GM18858 (cell line): ENCODE measurements around the gene VPS13A.
"Not testable (repeated sequence)": the region's sequence is repeated elsewhere in the genome, so short reads cannot be mapped to it uniquely, and the experiment has no call there.

Experiments
- ATAC-seq: cut with Tn5 transposase; IDR thresholded peaks from one replicate; pipeline ENCODE4 v1.9.1; 2021; ENCODE audit not compliant: unreplicated experiment

The VPS13A gene

GRCh38 chr9:77183581-77183980 lies 6.2 kb downstream of the VPS13A start:
- no peak for ATAC-seq

DNA sequence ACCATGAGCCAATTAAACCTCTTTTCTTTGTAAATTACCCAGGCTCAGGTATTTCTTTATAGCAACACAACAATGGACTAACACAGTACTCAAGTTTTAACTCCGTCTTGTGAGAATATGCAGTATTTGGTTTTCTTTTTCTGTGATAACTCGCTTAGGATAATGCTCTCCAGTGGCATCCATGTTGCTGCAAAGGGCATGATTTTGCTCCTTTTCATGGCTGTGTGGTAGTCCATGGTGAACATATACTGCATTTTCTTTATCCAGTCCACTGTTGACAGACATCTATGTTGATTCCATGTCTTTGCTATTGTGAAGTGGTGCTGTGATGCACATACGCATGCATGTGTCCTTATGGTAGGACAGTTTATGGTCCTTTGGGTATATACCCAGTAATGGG lies 10.9 kb downstream of the VPS13A start:
- ATAC-seq = no peak

DNA sequence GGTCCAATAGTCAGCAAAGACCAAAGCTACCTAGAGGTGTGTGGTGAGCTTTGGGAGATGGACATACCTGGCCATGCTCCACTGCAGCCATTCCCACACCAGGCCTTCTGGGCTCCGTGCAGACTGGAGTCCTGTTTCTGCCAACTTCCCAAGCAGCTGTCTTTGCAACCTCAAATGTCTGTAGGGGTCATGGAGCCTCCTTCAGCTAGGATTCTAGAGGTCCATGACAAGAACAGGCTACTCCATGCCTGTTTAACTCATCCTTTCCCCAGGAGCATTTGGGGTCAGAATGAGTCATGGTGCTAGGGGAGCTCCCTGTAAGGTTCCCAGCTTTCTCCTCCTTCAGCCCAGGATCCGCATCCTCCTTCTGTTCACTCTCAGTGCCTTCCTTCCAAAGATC lies 17.1 kb downstream of the VPS13A start:
- ATAC-seq = no peak

GRCh38 chr9:77210116-77210515 lies 32.8 kb downstream of the VPS13A start:
- ATAC-seq = no peak

DNA sequence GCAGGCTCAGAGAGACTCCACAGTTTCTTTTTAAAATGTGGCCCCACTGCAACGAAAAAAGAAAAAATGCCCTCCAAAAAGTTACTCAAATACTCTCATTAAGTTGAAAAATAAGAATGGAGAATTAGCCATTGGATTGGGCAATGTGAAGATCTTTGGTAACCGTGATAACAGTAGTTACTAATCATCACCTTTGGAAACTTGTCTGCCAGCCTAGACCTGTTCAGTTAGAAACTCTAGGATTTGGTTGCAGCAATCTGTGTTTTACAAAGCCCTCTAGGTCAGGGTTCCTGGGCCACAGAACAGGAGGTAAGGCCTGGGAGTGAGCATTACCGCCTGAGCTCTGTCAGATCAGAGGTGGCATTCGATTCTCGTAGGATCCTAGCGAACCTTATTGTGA lies 34.2 kb downstream of the VPS13A start:
- ATAC-seq = no peak

GRCh38 chr9:77212801-77213200 lies 35.5 kb downstream of the VPS13A start:
- ATAC-seq = no peak

DNA sequence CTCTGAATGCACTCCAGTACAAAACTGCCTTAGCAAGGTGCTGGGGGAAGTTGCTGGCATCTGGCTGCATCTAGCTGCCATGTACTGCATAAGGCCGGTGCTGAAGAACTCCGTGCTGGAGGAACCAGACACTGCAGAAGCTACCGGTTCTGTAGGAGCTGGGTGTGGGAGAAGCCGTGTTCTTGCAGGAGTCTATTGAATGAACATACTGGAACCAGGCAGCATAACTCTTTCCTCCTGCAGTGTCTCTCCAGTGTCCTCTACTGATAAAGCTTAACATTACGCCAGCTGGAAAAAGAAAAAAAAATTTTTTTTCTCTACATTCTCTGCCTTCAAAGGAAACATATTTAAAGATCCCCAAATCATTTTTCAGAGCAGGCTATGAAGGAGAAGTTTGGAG lies 38.5 kb downstream of the VPS13A start:
- no peak for ATAC-seq

DNA sequence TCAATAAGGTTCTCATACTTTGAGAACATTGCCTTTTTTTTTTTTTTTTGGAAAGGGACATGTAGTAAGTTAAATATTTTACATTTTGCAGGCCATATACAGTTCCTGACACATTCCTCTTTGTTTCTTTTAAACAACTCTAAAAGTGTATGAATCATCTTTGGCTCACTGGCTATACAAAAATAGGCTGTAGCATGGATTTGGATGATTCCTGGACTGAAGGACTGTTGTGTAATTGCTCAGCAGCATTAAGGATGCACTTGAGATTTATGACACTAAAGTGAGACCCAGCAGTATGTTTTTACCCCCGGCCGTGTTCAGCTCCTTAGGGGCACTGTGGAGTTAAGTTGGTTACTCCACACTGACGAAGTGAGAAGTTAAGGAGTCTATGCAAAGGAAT lies 41.3 kb downstream of the VPS13A start:
- ATAC-seq = no peak

GRCh38 chr9:77221431-77221830 lies 44.1 kb downstream of the VPS13A start:
- ATAC-seq = no peak

DNA sequence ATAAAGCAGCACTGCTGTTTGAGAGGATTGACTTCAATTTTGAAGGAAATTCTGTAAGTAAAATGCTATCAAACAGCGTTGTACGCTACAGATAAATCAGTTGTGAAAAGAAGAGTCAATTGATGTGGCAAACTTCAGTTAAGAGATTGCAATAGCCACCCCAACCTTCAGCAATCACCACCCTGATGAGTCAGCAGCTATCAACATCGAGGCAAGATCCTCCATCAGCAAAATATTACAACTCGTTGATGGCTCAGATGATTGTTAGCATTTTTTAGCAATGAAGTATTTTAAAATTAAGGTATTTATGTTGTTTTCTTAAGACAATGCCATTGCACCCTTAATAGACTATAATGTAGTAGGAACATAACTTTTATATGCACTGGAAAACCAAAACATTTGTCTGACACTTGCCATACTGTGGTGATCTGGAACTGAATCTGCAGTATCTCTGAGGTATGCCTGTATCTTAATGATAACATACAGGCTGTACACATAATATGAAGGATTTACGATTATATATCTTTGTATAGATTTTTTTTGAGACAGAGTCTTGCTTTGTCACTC lies 47.5 kb downstream of the VPS13A start:
- ATAC-seq = no peak

- no peak for ATAC-seq
These were observed 59.4 kb downstream of the VPS13A start for GRCh38 chr9:77236693-77237092.

- no peak for ATAC-seq
These were observed 60.6 kb downstream of the VPS13A start for GRCh38 chr9:77237896-77238295.

DNA sequence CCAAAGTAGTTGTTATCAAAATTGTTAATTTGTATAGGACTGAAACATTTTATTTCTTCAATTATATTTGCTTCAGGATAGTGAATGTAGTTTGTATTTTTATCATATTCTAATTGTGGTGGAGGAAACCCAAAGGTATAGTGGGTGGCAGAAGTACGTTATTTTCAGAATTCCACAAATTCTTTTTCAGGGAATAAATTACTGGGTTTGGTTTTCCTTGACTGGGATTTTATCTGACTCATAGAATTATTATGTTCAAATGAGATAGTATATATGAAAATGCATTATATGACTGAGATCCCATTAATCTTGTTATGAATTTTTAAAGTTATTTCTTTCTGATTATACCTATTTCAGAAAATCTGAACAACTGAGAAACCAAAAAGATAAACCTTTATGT lies 73.7 kb downstream of the VPS13A start:
- ATAC-seq = no peak

DNA sequence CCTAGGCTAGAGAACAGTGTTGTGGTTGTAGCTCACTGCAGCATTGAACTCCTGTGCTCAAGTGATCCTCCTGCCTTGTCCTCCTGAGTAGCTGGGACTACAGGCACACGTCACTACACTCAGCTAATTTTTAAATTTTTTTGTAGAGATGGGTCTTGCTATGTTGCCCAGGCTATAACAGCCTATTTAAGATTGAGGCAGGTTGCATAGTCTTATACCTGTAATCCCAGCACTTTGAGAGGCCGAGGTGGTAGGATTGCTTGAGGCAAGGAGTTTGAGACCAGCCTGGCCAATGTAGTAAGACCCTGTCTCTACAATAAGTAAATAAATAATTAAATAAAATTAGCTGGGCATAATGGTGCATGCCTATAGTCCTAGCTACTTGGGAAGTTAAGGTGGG lies 79.9 kb downstream of the VPS13A start:
- no peak for ATAC-seq

DNA sequence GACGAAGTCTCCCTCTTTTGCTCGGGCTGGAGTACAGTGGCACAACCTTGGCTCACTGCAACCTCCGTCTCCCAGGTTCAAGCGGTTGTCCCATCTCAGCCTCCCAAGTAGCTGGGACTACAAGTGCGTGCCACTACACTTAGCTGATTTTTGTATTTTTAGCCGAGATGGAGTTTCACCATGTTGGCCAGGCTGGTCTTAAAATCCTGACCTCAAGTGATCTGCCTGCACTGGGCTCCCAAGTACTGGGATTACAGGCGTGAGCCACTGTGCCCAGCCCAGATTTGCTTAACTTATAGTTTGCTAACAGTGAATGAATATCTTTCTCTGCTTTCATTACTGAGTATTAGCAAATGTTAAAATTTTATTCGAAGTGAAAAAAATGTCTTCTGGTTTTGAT lies 84.3 kb downstream of the VPS13A start:
- ATAC-seq = no peak

- not testable (repeated sequence) for ATAC-seq
These were observed 90.4 kb downstream of the VPS13A start for GRCh38 chr9:77267762-77268161.

GRCh38 chr9:77271023-77271690 lies 93.8 kb downstream of the VPS13A start:
- ATAC-seq = peak; percentile 62

GRCh38 chr9:77276799-77277198 lies 99.5 kb downstream of the VPS13A start:
- ATAC-seq = no peak

- no peak for ATAC-seq
These were observed 100.4 kb downstream of the VPS13A start for GRCh38 chr9:77277719-77278118.

DNA sequence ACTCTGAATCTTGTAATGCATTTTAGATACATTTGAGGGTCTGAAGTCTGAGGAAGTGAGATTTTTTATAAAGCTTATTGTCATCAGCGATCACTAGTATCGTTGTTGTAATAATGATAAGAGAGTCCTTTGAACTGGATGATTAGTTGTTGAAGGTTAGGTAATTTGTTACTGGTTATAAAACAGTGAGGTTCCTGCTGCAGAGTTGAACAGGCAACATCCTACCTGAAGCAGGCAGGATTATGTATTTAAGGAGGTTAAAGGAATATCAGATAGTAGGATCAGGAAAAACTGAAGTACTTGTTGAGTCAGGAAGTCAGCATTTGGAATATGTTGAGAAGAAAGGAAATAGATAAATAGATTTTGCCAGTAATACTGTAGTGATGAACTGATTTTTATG lies 106.7 kb downstream of the VPS13A start:
- no peak for ATAC-seq

DNA sequence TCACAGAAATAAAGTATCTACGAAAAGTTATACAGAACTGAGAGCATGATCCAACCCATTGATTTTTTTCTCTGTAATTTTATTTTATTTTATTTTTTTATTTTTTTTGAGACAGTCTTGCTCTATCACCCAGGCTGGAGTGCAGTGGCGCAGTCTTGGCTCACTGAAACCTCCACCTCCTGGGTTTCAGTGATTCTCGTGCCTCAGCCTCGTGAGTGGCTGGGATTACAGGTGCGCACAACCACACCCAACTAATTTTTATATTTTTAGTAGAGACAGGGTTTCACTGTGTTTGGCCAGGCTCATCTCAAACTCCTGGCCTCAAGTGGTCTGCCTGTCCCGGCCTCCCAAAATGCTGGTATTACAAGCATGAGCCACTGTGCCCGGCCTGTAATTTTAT lies 107.3 kb downstream of the VPS13A start:
- ATAC-seq = no peak

- ATAC-seq = no peak
These were observed 113.0 kb downstream of the VPS13A start for GRCh38 chr9:77290373-77290772.

DNA sequence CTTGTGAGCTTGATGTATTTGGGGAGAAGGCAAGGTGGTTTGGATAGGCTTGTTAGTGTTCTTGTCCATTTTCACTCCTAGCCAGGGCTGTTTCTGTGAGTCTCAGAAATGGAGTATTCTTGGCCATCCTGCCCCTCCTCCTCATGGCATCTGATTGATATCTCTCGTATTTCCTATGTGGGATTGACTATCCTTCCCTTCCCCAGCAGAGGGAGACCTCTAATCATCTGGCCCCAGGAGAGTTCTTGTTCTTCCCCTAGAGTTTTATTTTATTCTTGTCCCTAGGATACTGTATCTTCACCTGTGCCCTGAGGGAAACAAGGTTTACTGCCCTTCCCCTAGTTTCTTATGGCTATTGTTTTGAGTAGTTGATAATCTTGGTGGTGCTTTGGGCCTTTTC lies 114.4 kb downstream of the VPS13A start:
- ATAC-seq = no peak
